Astrocyte of the spinal cord (primary cell): ENCODE measurements around the gene TRAPPC10.

ENCODE experiments used
- DNase-seq: peaks from one replicate; pipeline ENCODE4 v3.0.0; 2011; ENCODE audit warnings: low read depth, low spot score
- H3K4me3 ChIP-seq: 2 replicates; pipeline ENCODE4 v1.5.1; 2011; ENCODE audit warnings: low read depth, mild to moderate bottlenecking, low read length, moderate library complexity
- CTCF ChIP-seq: IDR thresholded peaks from 2 replicates; pipeline ENCODE4 v1.5.1; 2012; ENCODE audit warnings: low read depth, mild to moderate bottlenecking, low read length, inconsistent platforms
- in situ Hi-C: cut with HindIII; loops from 2 replicates; pipeline ENCODE4 v1.10.0; 2017; ENCODE audit warnings: low sequenced_read_pairs

The TRAPPC10 gene

GRCh38 chr21:43982489-43983078 lies 29.5 kb upstream of the TRAPPC10 start:
- H3K4me3 ChIP-seq, result no peak overlapping the region
- in situ Hi-C loops, result no loop called here
- TF ChIP-seq CTCF, result no peak
- no peak for DNase-seq

- no peak for DNase-seq
- in situ Hi-C loops, result no loop called here
- no peak overlapping the region for H3K4me3 ChIP-seq
- TF ChIP-seq CTCF, result no peak
Measured at GRCh38 chr21:43983390-43983789, 28.7 kb upstream of the TRAPPC10 start.

DNA sequence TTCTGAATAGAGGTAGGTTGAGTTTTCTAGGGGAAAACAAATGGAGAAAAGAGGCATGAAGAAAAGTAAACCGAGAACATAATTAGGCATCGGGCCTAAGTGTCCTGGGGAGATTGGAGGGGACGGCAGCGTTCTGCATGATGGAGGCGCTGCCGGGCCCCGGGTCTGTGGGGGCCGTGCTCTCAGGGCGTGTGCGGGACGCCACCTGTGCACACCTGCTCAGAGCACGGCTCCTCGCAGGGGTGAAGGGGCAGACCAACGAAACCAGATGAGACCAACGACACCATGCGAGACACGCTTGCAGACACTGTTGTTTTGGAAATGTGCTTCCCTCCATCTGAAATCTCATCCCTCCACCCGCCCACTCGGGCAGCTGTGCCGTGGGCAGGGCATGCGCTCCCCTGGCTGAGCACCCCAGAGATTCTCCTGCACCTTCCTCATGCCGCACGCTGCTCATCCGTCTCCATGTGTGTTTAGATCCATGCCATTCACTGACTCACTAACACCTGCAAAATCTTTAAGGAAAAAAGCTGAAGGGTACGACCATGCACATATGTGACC lies 28.2 kb upstream of the TRAPPC10 start:
- in situ Hi-C loops, result no loop called here
- TF ChIP-seq CTCF, result no peak

GRCh38 chr21:43984905-43985689 lies 27.0 kb upstream of the TRAPPC10 start:
- DNase-seq, result no peak
- H3K4me3 ChIP-seq, result no peak overlapping the region
- TF ChIP-seq CTCF, result no peak
- in situ Hi-C loops, result no loop called here

More for the DNA sequence above, 28.2 kb upstream of the TRAPPC10 start:
- no peak for DNase-seq
- H3K4me3 ChIP-seq, result no peak overlapping the region

- in situ Hi-C loops, result no loop called here
- DNase-seq, result no peak
- H3K4me3 ChIP-seq, result no peak overlapping the region
- TF ChIP-seq CTCF, result no peak
Measured at GRCh38 chr21:43985690-43986251, 26.3 kb upstream of the TRAPPC10 start.

DNA sequence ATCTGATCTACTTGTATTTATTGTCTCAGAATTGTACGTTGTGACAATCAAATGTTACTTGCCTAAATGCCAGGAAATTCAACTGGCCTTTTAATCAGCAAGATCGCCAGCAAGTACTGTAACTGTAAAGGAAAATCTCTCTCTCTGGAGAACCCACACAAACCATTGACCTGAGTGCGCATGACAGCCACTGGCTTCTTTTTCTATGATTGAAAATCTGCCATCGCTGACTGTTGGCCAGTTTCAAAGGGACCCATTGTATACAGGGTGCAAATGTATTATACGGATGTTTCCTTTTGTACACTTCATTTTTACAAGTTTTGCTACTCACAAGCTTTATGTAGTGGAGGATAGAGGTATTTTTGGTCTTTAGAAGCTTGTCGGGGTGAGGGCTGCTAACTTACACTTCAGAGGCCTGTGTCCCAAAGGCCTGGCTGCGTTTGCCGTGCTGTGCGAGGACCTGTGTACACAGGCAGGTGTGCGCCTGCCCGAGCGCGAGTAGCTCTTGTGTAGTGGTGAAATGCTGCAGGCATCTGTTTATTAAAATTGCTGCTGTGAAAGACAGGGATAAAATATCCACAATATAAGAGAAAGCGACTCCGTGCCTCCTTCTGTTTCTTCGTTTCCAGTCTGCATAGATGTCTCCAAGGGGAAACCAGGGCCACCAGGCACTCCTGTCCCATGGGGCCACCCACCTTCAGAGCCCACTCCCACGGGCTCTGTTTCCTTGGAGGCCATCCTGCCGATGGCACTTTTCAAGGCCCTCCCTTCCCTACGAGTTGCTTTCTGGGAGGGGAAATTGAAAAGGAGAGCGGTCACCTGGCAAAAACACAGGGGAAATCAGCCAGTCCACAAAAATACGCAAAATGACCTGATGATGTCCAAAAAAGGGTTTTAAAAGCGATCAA lies 25.3 kb upstream of the TRAPPC10 start:
- H3K4me3 ChIP-seq, result no peak overlapping the region
- no peak for DNase-seq
- TF ChIP-seq CTCF, result no peak
- in situ Hi-C loops, result no loop called here
